Chondrocyte (in vitro differentiated cells): ENCODE results near the gene THRB. TPM values are rescaled to one million over a fixed set of nuclear protein-coding genes. Genes with fewer than 3 reads are reported as not detected.

ENCODE experiments used
- DNase-seq: peaks from one replicate; pipeline ENCODE4 v3.0.0; 2021; ENCODE audit warnings: mixed read lengths, low spot score
- H3K27ac Mint-ChIP-seq: one replicate; pipeline ENCODE4 v1.8.0; 2021; ENCODE audit warnings: mild to moderate bottlenecking, moderate library complexity, mixed read lengths; ENCODE audit not compliant: unreplicated experiment
- H3K27me3 Mint-ChIP-seq: 2 replicates; pipeline ENCODE4 v1.8.0; 2021; ENCODE audit warnings: low read depth, mixed read lengths
- H3K36me3 Mint-ChIP-seq: 2 replicates; pipeline ENCODE4 v1.8.0; 2021; ENCODE audit warnings: low read depth, mixed read lengths
- H3K4me1 Mint-ChIP-seq: 2 replicates; pipeline ENCODE4 v1.8.0; 2021; ENCODE audit warnings: low read depth, mild to moderate bottlenecking, mixed read lengths
- H3K4me3 Mint-ChIP-seq: one replicate; pipeline ENCODE4 v1.8.0; 2021; ENCODE audit warnings: mild to moderate bottlenecking, moderate library complexity, mixed read lengths; ENCODE audit not compliant: unreplicated experiment
- H3K9me3 Mint-ChIP-seq: 2 replicates; pipeline ENCODE4 v1.8.0; 2021; ENCODE audit warnings: low read depth, mixed read lengths
- total RNA-seq: library from RNA; stranded (reverse); gene quantifications from 3 replicates; pipeline ENCODE4 v1.2.1, GENCODE V29; 2021
- TF ChIP-seq, protein P1 (sequence below): fragments of 200-600 bp; sonication (generic); IDR thresholded peaks from 2 replicates; pipeline ENCODE4 v1.5.0; 2021; ENCODE audit warnings: antibody characterized with exemption, mild to moderate bottlenecking, moderate library complexity

The THRB gene
- total RNA-seq, 1 donor from 2014 or later: 3.8 TPM

DNA sequence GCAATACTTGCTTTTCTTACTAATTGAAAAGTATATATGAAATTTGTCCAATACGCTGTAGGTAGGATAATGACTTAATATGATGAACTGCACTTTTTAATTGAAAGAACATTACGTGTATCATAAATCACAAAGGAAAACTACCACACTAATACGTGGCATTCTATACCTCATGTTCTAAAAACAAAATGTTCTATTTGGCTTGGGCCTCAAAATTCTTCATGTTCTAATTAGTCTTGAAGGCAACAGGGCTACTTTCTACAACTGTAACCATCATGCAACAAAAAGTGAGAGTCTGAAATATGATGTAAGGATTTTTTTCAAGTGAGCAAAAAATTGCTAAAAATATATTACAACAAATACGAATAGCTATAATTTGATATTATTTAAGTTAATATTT, 19.8 kb downstream of the THRB start:
- H3K36me3 Mint-ChIP-seq: no peaks in the 10 kb centered on the region

DNA sequence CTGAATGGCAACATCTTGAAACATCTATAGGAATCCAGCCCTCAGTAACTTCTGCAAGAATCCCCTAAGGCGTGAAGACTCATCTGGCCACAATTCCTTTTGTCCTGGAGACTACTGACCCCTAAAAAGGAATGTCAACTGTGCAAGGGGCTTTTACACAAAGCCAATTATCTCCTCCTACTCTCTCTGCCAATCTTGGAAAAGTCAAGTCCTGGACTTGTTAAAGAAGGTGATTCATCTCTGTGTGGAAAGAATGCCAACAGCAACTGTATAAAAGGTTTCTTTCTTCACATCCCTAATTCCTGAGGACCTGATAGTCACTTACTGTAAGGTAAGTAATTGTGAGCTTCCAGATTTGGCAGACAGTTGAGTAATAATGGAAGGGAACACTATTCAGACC, 22.3 kb downstream of the THRB start:
- peaks cover 13% of the 10 kb centered on the region for H3K9me3 Mint-ChIP-seq
- TF ChIP-seq, protein P1, sequence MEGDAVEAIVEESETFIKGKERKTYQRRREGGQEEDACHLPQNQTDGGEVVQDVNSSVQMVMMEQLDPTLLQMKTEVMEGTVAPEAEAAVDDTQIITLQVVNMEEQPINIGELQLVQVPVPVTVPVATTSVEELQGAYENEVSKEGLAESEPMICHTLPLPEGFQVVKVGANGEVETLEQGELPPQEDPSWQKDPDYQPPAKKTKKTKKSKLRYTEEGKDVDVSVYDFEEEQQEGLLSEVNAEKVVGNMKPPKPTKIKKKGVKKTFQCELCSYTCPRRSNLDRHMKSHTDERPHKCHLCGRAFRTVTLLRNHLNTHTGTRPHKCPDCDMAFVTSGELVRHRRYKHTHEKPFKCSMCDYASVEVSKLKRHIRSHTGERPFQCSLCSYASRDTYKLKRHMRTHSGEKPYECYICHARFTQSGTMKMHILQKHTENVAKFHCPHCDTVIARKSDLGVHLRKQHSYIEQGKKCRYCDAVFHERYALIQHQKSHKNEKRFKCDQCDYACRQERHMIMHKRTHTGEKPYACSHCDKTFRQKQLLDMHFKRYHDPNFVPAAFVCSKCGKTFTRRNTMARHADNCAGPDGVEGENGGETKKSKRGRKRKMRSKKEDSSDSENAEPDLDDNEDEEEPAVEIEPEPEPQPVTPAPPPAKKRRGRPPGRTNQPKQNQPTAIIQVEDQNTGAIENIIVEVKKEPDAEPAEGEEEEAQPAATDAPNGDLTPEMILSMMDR: no peak
- no peak overlapping the region for H3K27ac Mint-ChIP-seq
- peaks cover 4% of the 10 kb centered on the region for H3K36me3 Mint-ChIP-seq
- H3K27me3 Mint-ChIP-seq: peaks cover 7% of the 10 kb centered on the region
- no peak overlapping the region for H3K4me3 Mint-ChIP-seq
- H3K4me1 Mint-ChIP-seq: peaks cover 5% of the 10 kb centered on the region
- no peak for DNase-seq

More for the DNA sequence above, 19.8 kb downstream of the THRB start:
- TF ChIP-seq, protein P1: no peak
- H3K9me3 Mint-ChIP-seq: peaks cover 3% of the 10 kb centered on the region
- no peak for DNase-seq
- H3K4me3 Mint-ChIP-seq: no peak overlapping the region
- peaks cover 5% of the 10 kb centered on the region for H3K4me1 Mint-ChIP-seq
- H3K27ac Mint-ChIP-seq: no peak overlapping the region
- H3K27me3 Mint-ChIP-seq: peaks cover 4% of the 10 kb centered on the region

- Mint-ChIP-seq H3K27ac (no peak overlapping the region), H3K4me3 (no peak overlapping the region), H3K36me3 (peaks cover 6% of the 10 kb centered on the region), H3K27me3 (peaks cover 7% of the 10 kb centered on the region), H3K4me1 (peaks cover 5% of the 10 kb centered on the region), H3K9me3 (peaks cover 17% of the 10 kb centered on the region)
- TF ChIP-seq, protein P1: no peak
- DNase-seq: no peak
These were observed 23.2 kb downstream of the THRB start for GRCh38 chr3:24471486-24471885.

DNA sequence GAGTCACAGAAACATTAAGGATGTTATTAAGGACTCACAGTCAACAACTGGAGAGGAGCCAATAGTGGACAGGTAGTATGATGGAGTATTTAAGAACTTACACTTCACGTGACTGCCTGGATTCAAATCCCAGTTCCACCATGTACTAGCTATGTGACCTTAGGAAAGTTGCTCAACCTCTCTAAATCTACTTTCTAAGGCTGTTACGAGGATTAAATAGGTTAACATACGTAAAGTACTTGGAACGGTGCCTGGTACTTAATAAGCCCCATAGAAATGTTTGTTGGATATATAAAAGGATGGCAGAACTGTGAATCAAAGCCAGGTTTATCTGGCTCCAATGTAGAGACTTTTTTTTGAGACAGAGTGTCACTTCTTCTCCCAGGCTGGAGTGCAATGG, 24.4 kb downstream of the THRB start:
- TF ChIP-seq, protein P1: no peak
- Mint-ChIP-seq H3K27ac (no peak overlapping the region), H3K4me1 (no peaks in the 10 kb centered on the region), H3K27me3 (peaks cover 7% of the 10 kb centered on the region), H3K9me3 (peaks cover 18% of the 10 kb centered on the region), H3K4me3 (no peak overlapping the region), H3K36me3 (peaks cover 6% of the 10 kb centered on the region)
- DNase-seq: no peak

GRCh38 chr3:24464389-24464788, 30.3 kb downstream of the THRB start:
- Mint-ChIP-seq H3K9me3 (peaks cover 20% of the 10 kb centered on the region), H3K27me3 (peaks cover 2% of the 10 kb centered on the region), H3K4me3 (no peak overlapping the region), H3K4me1 (no peaks in the 10 kb centered on the region), H3K27ac (no peak overlapping the region), H3K36me3 (peaks cover 6% of the 10 kb centered on the region)
- TF ChIP-seq, protein P1: no peak
- no peak for DNase-seq
